NCI-H460 (cell line): ENCODE results near the gene PPP4R2. TPM values are rescaled to one million over a fixed set of nuclear protein-coding genes. Genes with fewer than 3 reads are reported as not detected.
"Not testable (repeated sequence)": the region's sequence is repeated elsewhere in the genome, so short reads cannot be mapped to it uniquely, and the experiment has no call there.

ENCODE experiments used
- DNase-seq: peaks from one replicate; pipeline ENCODE4 v3.0.0-alpha.2; 2016; ENCODE audit warnings: low read depth; ENCODE audit errors: extremely low read depth
- total RNA-seq: library from RNA; depleted of rRNA; stranded (reverse); fragments of >200 nt; shearing (Covaris generic); gene quantifications from 2 replicates; pipeline ENCODE4 v1.2.3, GENCODE V29; 2014

PPP4R2 gene
- total RNA-seq, 1 experiment from 2014 or later = 45.4 TPM

DNA sequence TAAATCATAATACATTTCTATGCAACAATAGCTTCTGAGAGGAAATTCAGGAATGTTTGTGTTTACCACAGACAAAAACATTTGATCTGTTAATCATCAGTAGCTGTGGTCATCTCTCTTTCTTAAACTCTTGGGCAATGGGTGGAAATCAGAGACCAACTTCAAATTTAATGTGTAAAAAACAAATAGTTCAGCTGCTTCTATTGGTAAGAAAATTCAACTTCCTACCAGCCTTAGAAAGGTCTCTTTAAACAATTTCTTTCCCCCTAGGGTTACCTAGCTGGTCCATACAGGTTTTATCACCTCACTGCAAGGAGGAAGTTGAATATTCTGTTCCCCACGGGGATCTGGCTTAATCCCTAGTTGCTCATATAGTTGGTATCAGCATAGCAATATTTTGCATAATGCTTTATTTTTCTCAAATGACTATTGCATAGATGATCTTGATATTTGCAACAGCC is 20.3 kb upstream of the PPP4R2 start:
- no peak for DNase-seq

DNA sequence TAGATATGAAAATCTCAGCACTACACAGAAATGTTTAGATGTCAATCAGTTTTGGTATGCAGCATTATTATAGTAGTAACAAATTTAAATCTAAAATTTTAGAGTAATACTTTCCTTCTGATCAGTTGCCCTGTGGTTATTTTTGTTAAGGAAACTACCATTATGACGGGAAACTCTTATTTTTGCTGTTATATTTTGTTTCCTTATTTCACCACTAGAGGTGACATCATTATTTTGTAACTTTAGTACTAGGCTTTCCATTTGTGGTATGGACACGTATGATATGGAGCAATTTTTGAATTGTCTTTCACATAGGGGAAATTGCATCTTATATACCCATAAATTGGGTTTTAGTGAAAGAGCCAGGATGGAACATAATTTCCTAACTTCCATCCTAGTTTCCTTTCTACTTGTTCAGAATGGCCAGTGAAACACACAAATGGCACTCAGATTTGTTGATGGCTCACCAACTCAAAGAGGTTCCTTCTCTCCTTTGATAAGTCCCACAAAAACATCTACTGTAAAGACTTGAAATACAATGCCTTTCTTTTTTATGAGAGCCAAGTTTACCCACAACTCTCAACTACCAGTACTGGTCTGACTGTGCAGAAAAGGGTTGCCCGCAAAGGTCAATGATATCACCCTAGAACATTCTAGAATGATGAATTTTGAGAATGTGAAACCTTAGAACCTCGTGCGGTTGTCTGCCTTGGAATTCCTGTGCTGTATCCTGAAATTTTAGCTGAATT is 19.4 kb upstream of the PPP4R2 start:
- DNase-seq = no peak

GRCh38 chr3:72982609-72983366 is 13.8 kb upstream of the PPP4R2 start:
- no peak for DNase-seq

GRCh38 chr3:72985576-72985975 is 11.0 kb upstream of the PPP4R2 start:
- DNase-seq = no peak

- no peak for DNase-seq
Observed at GRCh38 chr3:72990701-72991395, 5.8 kb upstream of the PPP4R2 start.

DNA sequence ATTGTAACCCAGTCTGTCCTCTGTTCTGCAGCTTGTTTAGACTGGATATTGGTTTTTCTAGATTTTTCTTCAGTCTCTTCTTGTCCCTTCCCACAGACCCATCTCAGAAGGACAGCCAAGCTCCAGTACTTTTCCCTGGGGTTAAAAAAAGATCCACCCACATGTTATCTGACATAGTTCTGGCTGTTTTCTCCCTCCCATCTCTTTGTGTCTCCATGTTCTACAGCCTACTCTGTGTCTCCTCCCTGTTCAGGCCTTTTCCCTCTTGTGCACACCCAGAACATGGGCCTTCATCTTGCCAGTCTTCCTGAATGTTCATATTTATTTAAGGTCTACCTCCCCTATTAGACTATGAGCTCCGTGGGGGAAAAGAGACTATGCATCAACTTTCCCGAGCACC is 5.1 kb upstream of the PPP4R2 start:
- no peak for DNase-seq

GRCh38 chr3:72993391-72993790 is 3.2 kb upstream of the PPP4R2 start:
- DNase-seq = no peak

DNA sequence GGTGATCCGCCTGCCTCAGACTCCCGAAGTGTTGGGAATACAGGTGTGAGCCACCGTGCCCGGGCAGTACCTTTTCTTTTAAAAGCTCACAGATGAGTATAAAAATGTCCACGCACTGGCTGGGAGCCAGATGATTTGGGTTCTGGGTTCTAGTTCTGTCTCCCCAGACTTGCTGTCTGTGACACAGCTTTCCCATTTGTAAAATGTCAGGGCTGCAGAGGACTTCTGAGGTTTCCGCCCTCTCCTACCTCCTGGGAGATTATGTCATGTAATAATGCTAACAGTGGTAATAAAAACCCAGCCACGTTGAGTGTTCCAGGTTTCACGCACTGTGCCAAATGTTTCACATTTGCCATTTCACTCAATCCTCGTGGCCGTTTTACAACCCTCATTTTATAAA is 1.3 kb upstream of the PPP4R2 start:
- no peak for DNase-seq

DNA sequence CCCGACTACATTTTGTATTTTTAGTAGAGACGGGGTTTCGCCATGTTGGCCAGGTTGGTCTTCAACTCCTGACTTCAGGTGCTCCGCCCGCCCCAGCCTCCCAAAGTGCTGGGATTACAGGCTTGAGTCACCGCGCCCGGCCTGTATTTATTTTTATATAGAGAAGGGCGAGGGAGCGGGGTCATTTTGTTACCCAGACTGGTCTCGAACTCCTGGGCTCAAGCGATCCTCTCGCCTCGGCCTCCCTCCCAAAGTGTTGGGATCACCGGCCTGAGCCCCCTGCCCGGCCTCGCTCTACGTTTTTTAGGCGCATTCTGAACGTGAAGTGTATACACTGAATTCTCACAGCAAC is 514 bp upstream of the PPP4R2 start:
- no peak for DNase-seq

DNA sequence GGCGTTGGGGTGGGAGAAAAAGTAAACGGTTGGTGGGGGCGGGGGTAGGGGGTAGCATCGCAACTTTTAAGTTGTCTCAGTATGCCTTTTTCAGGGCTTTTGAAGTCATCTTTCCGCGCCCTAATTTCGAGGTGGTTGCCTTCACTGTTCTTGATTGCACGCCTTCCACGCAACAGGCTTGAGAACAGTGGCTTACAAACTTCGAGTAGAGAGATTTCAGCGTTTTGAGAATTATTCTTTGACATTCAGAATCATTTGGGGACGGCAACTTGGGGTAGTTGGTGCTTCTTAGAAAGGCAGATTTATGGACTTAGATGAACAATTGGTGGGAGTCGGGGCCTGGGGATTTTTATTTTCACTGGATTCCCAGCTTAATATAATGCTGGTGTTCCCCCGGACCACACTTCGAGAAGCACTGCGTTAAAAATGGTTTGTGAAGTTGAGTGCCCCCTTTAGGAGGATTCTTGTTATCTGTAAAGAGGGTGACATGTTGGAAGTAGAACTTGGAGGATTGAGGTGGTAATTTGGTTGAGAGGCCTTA is 880 bp downstream of the PPP4R2 start:
- peak; percentile 40 for DNase-seq

- no peak for DNase-seq
Observed at GRCh38 chr3:72998466-72998865, 1.9 kb downstream of the PPP4R2 start.

DNA sequence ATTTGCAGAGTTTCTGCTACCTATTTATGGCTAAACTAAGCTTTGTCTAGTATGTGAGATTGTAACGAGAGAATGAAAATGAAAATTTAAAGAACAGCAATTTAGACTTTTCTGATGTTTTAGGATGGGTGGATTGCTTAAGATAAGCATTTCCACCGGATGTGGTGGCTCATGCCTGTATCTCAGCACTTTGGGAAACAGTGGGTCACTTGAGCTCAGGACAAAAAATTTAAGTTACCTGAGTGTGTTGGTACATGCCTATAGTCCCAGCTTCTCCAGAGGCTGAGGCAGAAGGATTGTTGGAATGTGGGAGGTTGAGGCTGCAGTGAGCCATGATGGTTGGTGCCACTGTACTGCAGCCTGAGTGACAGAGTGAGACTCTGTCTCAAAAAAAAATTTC is 3.3 kb downstream of the PPP4R2 start:
- no peak for DNase-seq

DNA sequence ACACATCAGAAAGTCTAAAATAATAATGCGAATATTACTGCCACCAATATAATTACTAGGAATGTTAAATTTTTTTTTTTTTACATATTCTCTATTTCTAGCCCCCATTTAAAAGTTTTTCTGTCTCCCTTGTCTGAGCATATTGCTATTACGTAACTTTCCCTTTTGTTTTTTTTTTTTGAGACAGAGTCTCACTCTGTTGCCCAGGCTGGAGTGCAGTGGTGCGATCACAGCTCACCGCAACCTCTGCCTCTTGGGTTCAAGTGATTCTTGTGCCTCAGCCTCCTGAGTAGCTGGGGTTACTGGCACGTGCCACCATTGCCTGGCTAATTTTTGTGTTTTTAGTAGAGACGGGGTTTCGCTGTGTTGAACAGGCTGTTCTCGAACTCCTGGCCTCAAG is 6.4 kb downstream of the PPP4R2 start:
- not testable (repeated sequence) for DNase-seq

DNA sequence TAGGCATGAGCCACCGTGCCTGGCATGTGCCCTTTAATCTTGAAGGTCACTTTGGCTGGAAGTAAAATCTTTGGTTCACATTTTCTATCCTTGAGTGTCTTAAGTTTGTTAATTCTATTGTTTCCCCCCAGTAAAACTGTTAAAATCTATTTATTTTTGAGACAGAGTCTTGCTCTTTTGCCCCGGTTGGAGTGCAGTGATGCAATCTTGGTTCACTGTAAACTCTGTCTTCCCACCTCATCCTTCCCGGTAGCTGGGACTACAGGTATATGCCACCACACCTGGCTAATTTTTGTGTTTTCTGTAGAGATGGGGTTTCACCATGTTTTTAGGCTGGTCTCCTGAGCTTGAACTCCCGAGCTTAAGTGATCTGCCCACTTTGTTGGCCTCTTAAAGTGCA is 7.7 kb downstream of the PPP4R2 start:
- DNase-seq = no peak

DNA sequence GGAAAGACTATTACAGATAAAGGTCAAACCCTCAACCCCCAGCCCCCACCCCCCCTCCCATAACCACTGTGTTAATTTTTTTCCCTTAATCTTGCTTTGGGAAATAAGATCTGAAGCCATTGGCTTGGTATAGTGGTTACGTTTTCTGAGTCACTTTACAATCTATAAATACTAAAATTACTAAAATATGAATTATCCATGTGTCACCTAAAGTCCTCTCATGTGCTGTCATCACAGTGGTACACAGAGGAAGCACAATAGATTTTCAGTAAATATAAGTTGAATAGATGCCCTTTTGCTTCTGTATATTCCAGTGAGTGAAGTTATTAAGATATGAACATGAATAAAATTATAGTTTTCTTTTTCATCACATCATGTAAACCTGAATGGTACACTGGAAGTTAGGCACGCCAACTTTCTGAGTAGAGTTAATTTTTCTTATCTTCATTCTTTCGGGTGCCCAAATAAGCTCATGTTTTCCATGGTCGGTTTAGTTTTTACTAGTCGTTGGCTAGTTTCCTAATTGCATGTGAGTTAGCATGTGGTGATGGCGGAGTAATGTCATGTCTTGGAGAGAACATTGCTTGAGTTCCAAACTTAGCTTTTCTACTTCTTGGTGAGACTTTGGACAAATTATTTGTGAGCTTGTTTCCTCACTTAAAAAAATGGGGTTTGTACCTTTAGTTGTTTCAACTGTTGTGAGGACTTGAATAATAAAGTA is 11.5 kb downstream of the PPP4R2 start:
- DNase-seq = no peak

DNA sequence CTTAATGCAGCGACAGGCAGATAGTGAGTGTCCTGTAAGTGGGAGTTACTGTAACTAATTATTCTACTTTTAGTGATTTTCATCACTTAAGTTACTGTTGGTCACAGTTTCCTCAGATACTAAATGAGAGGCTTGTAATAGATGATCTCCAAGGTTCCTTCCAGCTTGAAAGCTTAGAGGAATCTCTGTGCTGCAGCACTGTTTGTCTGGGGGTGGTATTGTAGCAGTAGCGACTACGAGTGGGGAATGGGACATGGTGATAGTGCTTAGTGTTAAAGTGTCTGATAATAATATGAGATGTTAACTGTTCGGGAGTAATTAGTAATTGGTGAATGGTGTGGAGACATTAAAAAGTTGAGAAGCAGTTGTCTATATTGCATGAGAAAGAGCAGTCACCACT is 12.4 kb downstream of the PPP4R2 start:
- DNase-seq = no peak

DNA sequence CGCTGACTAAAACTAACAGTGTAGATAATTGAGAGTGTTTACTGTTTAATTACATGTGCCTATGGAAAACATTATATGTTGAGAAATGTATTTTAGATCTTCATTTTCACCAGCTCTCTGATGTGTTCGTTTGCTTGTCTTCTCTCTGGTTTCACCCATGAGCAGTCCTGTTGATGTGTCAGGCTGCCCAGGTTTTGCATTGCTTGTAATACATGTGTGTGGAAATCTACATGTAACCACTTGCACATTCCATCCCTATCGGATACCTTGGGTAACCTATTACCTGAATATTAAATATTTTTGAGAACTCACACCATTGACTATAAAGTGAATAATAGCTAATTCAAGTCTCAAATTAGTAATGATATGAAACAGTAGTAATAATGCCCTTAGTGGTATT is 13.1 kb downstream of the PPP4R2 start:
- no peak for DNase-seq

GRCh38 chr3:73010158-73010557 is 13.5 kb downstream of the PPP4R2 start:
- DNase-seq = no peak

DNA sequence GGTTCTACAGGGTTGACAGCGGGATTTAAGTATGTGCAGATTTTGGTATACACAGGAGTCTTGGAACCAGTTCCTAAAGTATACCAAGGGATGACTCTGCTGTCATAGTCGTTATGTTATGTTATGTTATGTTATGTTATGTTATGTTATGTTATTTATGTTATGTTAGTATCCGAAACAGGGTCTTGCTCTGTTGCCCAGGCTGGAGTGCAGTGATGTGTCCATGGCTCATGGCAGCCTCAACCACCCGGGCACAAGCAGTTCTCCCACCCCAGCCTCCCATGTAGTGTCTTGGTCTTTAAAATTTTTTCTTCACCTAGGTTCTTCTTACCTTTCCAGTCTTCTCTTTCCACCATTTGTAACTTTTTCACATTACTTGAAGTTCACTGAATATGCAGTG is 21.7 kb downstream of the PPP4R2 start:
- no peak for DNase-seq

DNA sequence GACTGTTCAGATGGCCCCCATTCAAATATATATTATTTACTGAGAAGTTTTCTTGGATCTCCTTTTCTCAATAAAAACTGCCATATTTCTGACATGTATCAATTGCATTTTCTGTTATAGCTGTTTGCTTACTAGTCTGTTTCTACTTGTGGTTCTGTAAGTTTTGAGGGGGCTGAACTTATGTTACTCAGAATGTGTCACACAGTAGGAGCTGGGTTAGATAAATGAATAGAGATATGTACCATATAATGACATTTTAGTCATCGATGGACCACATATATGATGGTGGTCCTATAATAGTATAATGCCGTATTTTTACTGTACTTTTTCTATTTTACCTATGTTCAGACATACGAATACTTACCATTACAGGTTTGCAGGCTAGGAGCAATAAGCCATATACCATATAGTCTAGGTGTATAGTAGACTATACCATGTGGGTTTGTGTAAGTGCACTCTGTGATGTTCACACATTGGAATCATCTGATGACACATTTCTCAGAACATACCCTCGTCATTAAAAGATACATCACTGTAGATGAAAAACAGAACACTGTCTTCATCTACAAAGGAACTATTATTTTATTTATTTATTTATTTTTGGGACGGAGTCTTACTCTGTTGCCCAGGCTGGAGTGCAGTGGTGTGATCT is 22.3 kb downstream of the PPP4R2 start:
- DNase-seq = no peak
